ENCODE data around the gene SLC35C1. TPM values are rescaled to one million over a fixed set of nuclear protein-coding genes. Genes with fewer than 3 reads are reported as not detected.

SLC35C1 gene
- total RNA-seq, 1 experiment from 2014 or later = 18.1 TPM

- CTCF ChIA-PET = interaction anchor here (0.7 to 2.0 kb wide), 17 partner anchors 17 to 662 kb away, joined by 3 to 29 read pairs (median 6); partner anchors contain the start of gene SLC35C1
- H3K36me3 Mint-ChIP-seq (ENCODE audit: insufficient read depth, unreplicated experiment) = peaks cover 6% of the 10 kb centered on the region
- H3K4me3 Mint-ChIP-seq (ENCODE audit: low read depth, unreplicated experiment) = no peak overlapping the region
- peaks cover 15% of the 10 kb centered on the region for H3K4me1 Mint-ChIP-seq (ENCODE audit: low read depth, unreplicated experiment)
- no peaks in the 10 kb centered on the region for H3K9me3 Mint-ChIP-seq (ENCODE audit: low read depth, unreplicated experiment)
- intact Hi-C loops (cut with micrococcal nuclease; ENCODE audit: unreplicated experiment) = loop anchor here (10.0 kb wide), 1 partner anchor 398 kb away; no protein-coding TSS in a partner anchor
- BruUV-seq (replicated peaks) = no TSS peak
- TF ChIP-seq, protein P1, sequence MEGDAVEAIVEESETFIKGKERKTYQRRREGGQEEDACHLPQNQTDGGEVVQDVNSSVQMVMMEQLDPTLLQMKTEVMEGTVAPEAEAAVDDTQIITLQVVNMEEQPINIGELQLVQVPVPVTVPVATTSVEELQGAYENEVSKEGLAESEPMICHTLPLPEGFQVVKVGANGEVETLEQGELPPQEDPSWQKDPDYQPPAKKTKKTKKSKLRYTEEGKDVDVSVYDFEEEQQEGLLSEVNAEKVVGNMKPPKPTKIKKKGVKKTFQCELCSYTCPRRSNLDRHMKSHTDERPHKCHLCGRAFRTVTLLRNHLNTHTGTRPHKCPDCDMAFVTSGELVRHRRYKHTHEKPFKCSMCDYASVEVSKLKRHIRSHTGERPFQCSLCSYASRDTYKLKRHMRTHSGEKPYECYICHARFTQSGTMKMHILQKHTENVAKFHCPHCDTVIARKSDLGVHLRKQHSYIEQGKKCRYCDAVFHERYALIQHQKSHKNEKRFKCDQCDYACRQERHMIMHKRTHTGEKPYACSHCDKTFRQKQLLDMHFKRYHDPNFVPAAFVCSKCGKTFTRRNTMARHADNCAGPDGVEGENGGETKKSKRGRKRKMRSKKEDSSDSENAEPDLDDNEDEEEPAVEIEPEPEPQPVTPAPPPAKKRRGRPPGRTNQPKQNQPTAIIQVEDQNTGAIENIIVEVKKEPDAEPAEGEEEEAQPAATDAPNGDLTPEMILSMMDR (IDR thresholded peaks at IDR 0.05; ENCODE audit: unreplicated experiment) = no peak
- no peak for DNase-seq
- H3K27ac Mint-ChIP-seq (ENCODE audit: unreplicated experiment) = no peak overlapping the region
- peaks cover 57% of the 10 kb centered on the region for H3K27me3 Mint-ChIP-seq (ENCODE audit: unreplicated experiment)
Observed at GRCh38 chr11:45772449-45772774, 32.5 kb upstream of the SLC35C1 start.

- intact Hi-C loops (cut with micrococcal nuclease; ENCODE audit: unreplicated experiment) = loop anchor here (10.0 kb wide), 1 partner anchor 398 kb away; no protein-coding TSS in a partner anchor
- peaks cover 6% of the 10 kb centered on the region for H3K36me3 Mint-ChIP-seq (ENCODE audit: insufficient read depth, unreplicated experiment)
- no peak overlapping the region for H3K27ac Mint-ChIP-seq (ENCODE audit: unreplicated experiment)
- H3K4me3 Mint-ChIP-seq (ENCODE audit: low read depth, unreplicated experiment) = no peak overlapping the region
- H3K4me1 Mint-ChIP-seq (ENCODE audit: low read depth, unreplicated experiment) = peaks cover 15% of the 10 kb centered on the region
- peaks cover 49% of the 10 kb centered on the region for H3K27me3 Mint-ChIP-seq (ENCODE audit: unreplicated experiment)
- no TSS peak for BruUV-seq (replicated peaks)
- TF ChIP-seq, protein P1 (IDR thresholded peaks at IDR 0.05; ENCODE audit: unreplicated experiment) = no peak
- no peak for DNase-seq
- no peaks in the 10 kb centered on the region for H3K9me3 Mint-ChIP-seq (ENCODE audit: low read depth, unreplicated experiment)
- CTCF ChIA-PET = interaction anchor here (2.0 kb wide), 1 partner anchor 27 kb away, joined by 7 read pairs; no protein-coding TSS in a partner anchor
Observed at GRCh38 chr11:45772986-45773785, 31.8 kb upstream of the SLC35C1 start.

- Mint-ChIP-seq H3K9me3 (ENCODE audit: low read depth, unreplicated experiment) (no peaks in the 10 kb centered on the region), H3K36me3 (ENCODE audit: insufficient read depth, unreplicated experiment) (peaks cover 6% of the 10 kb centered on the region), H3K27me3 (ENCODE audit: unreplicated experiment) (peaks cover 42% of the 10 kb centered on the region), H3K27ac (ENCODE audit: unreplicated experiment) (no peak overlapping the region), H3K4me1 (ENCODE audit: low read depth, unreplicated experiment) (peaks cover 15% of the 10 kb centered on the region), H3K4me3 (ENCODE audit: low read depth, unreplicated experiment) (no peak overlapping the region)
- no peak for DNase-seq
- BruUV-seq (replicated peaks) = no TSS peak
- CTCF ChIA-PET = no interaction called here
- intact Hi-C loops (cut with micrococcal nuclease; ENCODE audit: unreplicated experiment) = loop anchor here (10.0 kb wide), 1 partner anchor 399 kb away; no protein-coding TSS in a partner anchor
- TF ChIP-seq, protein P1 (IDR thresholded peaks at IDR 0.05; ENCODE audit: unreplicated experiment) = no peak
Observed at GRCh38 chr11:45773786-45774655, 30.9 kb upstream of the SLC35C1 start.

DNA sequence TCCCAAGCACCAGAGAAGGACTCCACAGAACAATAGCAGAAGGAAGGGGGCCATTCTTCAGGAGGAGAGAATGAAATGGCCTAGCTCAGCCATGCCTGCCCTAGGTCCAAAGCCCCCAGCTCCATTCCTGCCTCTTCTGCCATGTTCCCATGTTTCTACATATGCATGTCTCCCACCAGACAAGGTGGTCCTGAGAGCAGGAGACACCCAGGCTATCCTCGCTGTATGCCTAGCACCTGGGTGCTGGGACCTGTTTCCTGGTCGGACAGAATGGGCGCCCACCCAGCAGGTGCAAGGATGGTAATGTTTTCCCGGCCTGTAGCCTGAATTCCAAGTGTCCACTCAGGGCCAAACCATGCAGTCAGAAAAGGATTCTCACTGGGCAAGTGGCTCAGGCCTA is 30.2 kb upstream of the SLC35C1 start:
- H3K4me3 Mint-ChIP-seq (ENCODE audit: low read depth, unreplicated experiment) = no peak overlapping the region
- TF ChIP-seq, protein P1 (IDR thresholded peaks at IDR 0.05; ENCODE audit: unreplicated experiment) = no peak
- no peak for DNase-seq
- no peaks in the 10 kb centered on the region for H3K9me3 Mint-ChIP-seq (ENCODE audit: low read depth, unreplicated experiment)
- BruUV-seq (replicated peaks) = no TSS peak
- H3K27me3 Mint-ChIP-seq (ENCODE audit: unreplicated experiment) = peaks cover 40% of the 10 kb centered on the region
- H3K36me3 Mint-ChIP-seq (ENCODE audit: insufficient read depth, unreplicated experiment) = peaks cover 6% of the 10 kb centered on the region
- H3K4me1 Mint-ChIP-seq (ENCODE audit: low read depth, unreplicated experiment) = peaks cover 15% of the 10 kb centered on the region
- intact Hi-C loops (cut with micrococcal nuclease; ENCODE audit: unreplicated experiment) = loop anchor here (10.0 kb wide), 1 partner anchor 400 kb away; no protein-coding TSS in a partner anchor
- no peak overlapping the region for H3K27ac Mint-ChIP-seq (ENCODE audit: unreplicated experiment)
- CTCF ChIA-PET = no interaction called here

Data from Calu3 (cell line).